Sigmoid colon (tissue), 7 donors: Measurements from ENCODE around the gene TRPM4. TPM values are rescaled to one million over a fixed set of nuclear protein-coding genes. Genes with fewer than 3 reads are reported as not detected.

ENCODE experiments used
- DNase-seq: peaks from one replicate; pipeline ENCODE4 v3.0.0-alpha.2; 2019
- H3K27ac ChIP-seq, 4 donors: fragments of 200-600 bp; sonication (generic); one replicate each; pipeline ENCODE4 v1.5.1; 2016 to 2019; ENCODE audit warnings: mild to moderate bottlenecking in 1 of 4
- H3K27me3 ChIP-seq, 3 donors: fragments of 200-600 bp; sonication (generic); one replicate each; pipeline ENCODE4 v1.5.1; 2019; ENCODE audit warnings: mild to moderate bottlenecking in 1 of 3
- H3K36me3 ChIP-seq, 4 donors: fragments of 200-600 bp; sonication (generic); one replicate each; pipeline ENCODE4 v1.5.1; 2016 to 2019
- H3K4me1 ChIP-seq, 4 donors: fragments of 200-600 bp; sonication (generic); one replicate each; pipeline ENCODE4 v1.5.1; 2017 to 2019
- H3K4me3 ChIP-seq, 4 donors: fragments of 200-600 bp; sonication (generic); one replicate each; pipeline ENCODE4 v1.5.1; 2017 to 2019; ENCODE audit warnings: mild to moderate bottlenecking in 2 of 4, moderate library complexity in 1 of 4
- H3K9me3 ChIP-seq, 4 donors: fragments of 200-600 bp in 3 of 4; sonication (generic) in 3 of 4; one replicate each; pipeline versions ENCODE4 v1.5.1 to v1.6.1; 2013 to 2019
- CTCF ChIP-seq, 4 experiments: fragments of 450-650 bp in 3 of 4; fragments of 200-600 bp in 1 of 4; IDR thresholded peaks; one replicate each; pipeline ENCODE4 v1.5.1; 2016 to 2019; ENCODE audit warnings: antibody characterized with exemption in 4 of 4, mild to moderate bottlenecking in 3 of 4, moderate library complexity in 2 of 4
- EP300 ChIP-seq, 4 donors: sonication (generic); formaldehyde crosslinking; IDR thresholded peaks; one replicate each; pipeline ENCODE4 v1.6.1; 2017; ENCODE audit warnings: antibody characterized with exemption in 4 of 4
- POLR2A ChIP-seq, 2 donors: fragments of 450-650 bp; IDR thresholded peaks; one replicate each; pipeline ENCODE4 v1.6.1; 2016; ENCODE audit warnings: antibody characterized with exemption in 2 of 2, mild to moderate bottlenecking in 2 of 2, moderate library complexity in 2 of 2
- POLR2AphosphoS5 ChIP-seq, 4 donors: sonication (generic); formaldehyde crosslinking; IDR thresholded peaks; one replicate each; pipeline ENCODE4 v1.6.1; 2017; ENCODE audit warnings: antibody characterized with exemption in 4 of 4
- WGBS, 2 donors: extraction: QIAGEN DNeasy Blood & Tissue Kit; methylation state at CpG; one replicate each; pipeline ENCODE4 v1.1.7; 2013; 5-methylcytosine and 5-hydroxymethylcytosine counted together
- intact Hi-C: fragments of 100-400 bp; cut with DNase I; formaldehyde crosslinking; loops from one replicate; pipeline ENCODE4 v1.15.1; 2023
- polyA plus RNA-seq, 3 donors: library from polyadenylated mRNA; stranded (reverse); fragments of 200-250 nt; gene quantifications; one replicate each; pipeline ENCODE4 v1.2.3, GENCODE V29; 2013
- total RNA-seq, 4 donors: library from RNA; depleted of rRNA; stranded (reverse); fragments of >200 nt; gene quantifications; one replicate each; pipeline ENCODE4 v1.1.0, GENCODE V29; 2016
- donor health status: healthy with polysubstance abuse.
- donor health status: Bipolar disorder and iron deficiency.
- donor health status: healthy.

TRPM4 gene
- total and polyA plus RNA-seq, 7 donors, result 7.9 to 166 (median 18.0) TPM

DNA sequence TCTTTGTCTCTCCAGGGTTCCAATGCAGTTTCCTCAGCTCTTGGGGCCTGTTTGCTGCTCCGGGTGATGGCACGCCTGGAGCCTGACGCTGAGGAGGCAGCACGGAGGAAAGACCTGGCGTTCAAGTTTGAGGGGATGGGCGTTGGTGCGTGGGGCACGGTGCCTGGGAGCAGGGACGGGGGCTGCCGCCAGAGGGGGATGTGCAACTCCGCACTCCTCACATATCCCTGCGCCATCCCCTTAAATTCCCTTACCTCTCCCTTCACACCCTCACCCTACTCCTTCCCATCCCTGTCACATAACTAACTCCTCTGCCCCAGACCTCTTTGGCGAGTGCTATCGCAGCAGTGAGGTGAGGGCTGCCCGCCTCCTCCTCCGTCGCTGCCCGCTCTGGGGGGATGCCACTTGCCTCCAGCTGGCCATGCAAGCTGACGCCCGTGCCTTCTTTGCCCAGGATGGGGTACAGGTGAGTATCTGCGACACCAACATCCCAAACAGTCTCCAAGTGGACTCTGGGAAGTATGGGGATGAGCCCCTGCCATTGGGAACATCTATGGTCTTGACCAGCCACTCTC is 31.1 kb downstream of the TRPM4 start:
- H3K4me3 ChIP-seq, result no peak overlapping the region
- no peaks in the 10 kb centered on the region for H3K9me3 ChIP-seq
- TF ChIP-seq CTCF (IDR thresholded peaks at IDR 0.05) (no peak), EP300 (IDR thresholded peaks at IDR 0.05) (no peak), POLR2AphosphoS5 (IDR thresholded peaks at IDR 0.05) (no peak), POLR2A (IDR thresholded peaks at IDR 0.05) (no peak)
- intact Hi-C loops, result no loop called here
- WGBS, 2 donors, result 93 to 97% methylated on average over 21 of the region's 21 CpGs
- H3K27me3 ChIP-seq, result no peaks in the 10 kb centered on the region
- no peak for DNase-seq
- H3K27ac ChIP-seq, result no peak overlapping the region
- peaks cover 0 to 84% (median 20%) of the 10 kb centered on the region in 4 donors for H3K36me3 ChIP-seq
- H3K4me1 ChIP-seq, result no peaks in the 10 kb centered on the region

DNA sequence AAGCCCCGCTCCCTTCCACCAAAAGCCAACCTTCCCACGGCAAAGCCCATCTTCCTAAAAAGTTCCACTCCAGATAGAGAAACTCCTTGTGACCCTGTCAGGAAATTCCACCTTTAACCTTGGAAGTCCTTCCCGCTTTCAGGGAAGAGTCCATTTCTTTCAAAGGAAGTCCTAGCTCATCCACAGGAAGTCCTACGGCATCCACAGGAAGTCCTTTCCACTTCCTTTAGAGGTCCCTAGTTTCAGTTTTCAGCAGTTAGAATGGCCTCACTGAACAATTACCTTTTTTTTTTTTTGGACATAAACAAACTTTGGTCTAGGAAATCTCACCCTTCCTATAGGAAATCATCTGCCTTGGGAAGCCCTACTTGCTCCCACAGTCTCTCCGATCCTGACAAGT is 31.7 kb downstream of the TRPM4 start:
- Histone ChIP-seq H3K27me3 (no peaks in the 10 kb centered on the region), H3K4me3 (no peak overlapping the region), H3K4me1 (no peaks in the 10 kb centered on the region), H3K36me3 (peaks cover 0 to 80% (median 20%) of the 10 kb centered on the region in 4 donors), H3K27ac (no peak overlapping the region), H3K9me3 (no peaks in the 10 kb centered on the region)
- WGBS, 2 donors, result 82 to 92% methylated on average over 5 of the region's 5 CpGs
- DNase-seq, result no peak
- TF ChIP-seq POLR2A (IDR thresholded peaks at IDR 0.05) (no peak), EP300 (IDR thresholded peaks at IDR 0.05) (no peak), CTCF (IDR thresholded peaks at IDR 0.05) (no peak), POLR2AphosphoS5 (IDR thresholded peaks at IDR 0.05) (no peak)
- intact Hi-C loops, result no loop called here

GRCh38 chr19:49190781-49191180 is 33.2 kb downstream of the TRPM4 start:
- H3K27me3 ChIP-seq, result no peaks in the 10 kb centered on the region

DNA sequence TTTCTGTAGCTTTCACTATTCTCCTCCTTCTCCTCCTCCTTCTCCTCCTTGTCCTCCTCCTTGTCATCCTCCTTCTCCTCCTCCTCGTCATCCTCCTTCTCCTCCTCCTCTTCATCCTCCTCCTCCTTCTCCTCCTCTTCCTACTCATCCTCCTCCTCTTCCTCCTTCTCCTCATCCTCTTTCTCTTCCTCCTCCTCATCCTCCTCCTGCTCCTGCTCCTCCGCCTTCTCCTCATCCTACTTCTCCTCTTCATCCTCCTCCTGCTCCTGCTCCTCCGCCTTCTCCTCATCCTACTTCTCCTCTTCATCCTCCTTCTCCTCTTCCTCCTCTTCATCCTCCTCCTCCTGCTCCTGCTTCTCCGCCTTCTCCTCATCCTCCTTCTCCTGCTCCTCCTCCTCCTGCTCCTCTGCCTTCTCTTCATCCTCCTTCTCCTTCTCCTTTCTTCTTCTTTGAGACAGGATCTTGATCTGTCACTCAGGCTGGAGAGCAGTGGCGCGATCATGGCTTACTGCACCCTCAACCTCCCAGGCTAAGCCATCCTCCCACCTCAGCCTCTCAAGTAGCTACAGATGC is 36.3 kb downstream of the TRPM4 start:
- no peak for DNase-seq
- H3K4me3 ChIP-seq, result no peak overlapping the region
- TF ChIP-seq CTCF (IDR thresholded peaks at IDR 0.05) (no peak), EP300 (IDR thresholded peaks at IDR 0.05) (no peak), POLR2A (IDR thresholded peaks at IDR 0.05) (no peak), POLR2AphosphoS5 (IDR thresholded peaks at IDR 0.05) (no peak)
- intact Hi-C loops, result no loop called here
- H3K27ac ChIP-seq, result no peak overlapping the region
- H3K9me3 ChIP-seq, result no peaks in the 10 kb centered on the region
- WGBS, 2 donors, result 95 to 96% methylated on average over 6 of the region's 6 CpGs
- H3K27me3 ChIP-seq, result no peaks in the 10 kb centered on the region
- peaks cover 0 to 47% (median 15%) of the 10 kb centered on the region in 4 donors for H3K36me3 ChIP-seq
- peaks cover 0 to 10% (median 4%) of the 10 kb centered on the region in 4 donors for H3K4me1 ChIP-seq

More at GRCh38 chr19:49190781-49191180, 33.2 kb downstream of the TRPM4 start:
- WGBS, 2 donors, result 94 to 96% methylated on average over 3 of the region's 3 CpGs
- Histone ChIP-seq H3K36me3 (peaks cover 0 to 68% (median 20%) of the 10 kb centered on the region in 4 donors), H3K4me1 (no peaks in the 10 kb centered on the region), H3K4me3 (no peak overlapping the region), H3K9me3 (no peaks in the 10 kb centered on the region), H3K27ac (no peak overlapping the region)
- no peak for TF ChIP-seq POLR2AphosphoS5 (IDR thresholded peaks at IDR 0.05)
- TF ChIP-seq EP300 (IDR thresholded peaks at IDR 0.05), result no peak
- TF ChIP-seq POLR2A (IDR thresholded peaks at IDR 0.05), result no peak
- TF ChIP-seq CTCF (IDR thresholded peaks at IDR 0.05), result no peak
- intact Hi-C loops, result no loop called here
- DNase-seq, result no peak
